Measurements from ENCODE around the gene ACAD8. TPM values are rescaled to one million over a fixed set of nuclear protein-coding genes. Genes with fewer than 3 reads are reported as not detected.

Gene ACAD8
- 22.4 TPM for total RNA-seq

DNA sequence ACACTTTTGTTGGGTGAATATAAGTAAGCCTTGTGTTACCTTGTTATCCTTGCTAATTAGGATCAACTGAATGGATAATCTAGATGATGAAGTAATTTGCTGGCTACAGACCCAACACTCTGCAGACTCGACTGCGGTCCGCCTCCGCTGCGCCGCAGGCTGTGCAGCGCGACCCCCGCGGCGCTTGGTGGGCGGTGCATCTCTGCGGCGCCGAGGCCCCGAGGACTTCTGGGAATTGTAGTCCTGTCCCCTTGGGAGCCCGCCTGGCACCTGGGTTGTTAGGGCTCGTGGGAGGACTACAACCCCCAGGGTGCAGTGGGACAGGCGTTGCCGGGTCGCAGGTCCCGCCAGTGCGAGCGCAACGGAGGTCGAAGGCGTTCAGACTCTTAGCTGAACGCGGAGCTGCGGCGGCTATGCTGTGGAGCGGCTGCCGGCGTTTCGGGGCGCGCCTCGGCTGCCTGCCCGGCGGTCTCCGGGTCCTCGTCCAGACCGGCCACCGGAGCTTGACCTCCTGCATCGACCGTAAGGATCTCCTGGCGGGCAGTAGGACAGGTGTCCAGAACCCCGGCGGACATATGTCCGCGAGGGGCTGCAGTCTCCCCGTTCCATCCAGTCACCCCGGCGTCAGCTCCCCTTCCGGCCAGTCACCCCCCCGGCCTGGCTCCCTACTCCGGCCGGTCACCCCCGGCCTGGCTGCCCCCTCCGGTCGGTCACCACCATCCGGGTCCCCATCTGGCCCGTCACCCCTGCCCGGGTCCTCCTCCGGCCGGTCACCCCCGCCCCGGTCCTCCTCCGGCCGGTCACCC lies at the start of gene ACAD8, which contains the start of gene THYN1:
TSS of gene ACAD8 (plus strand) at position 381 of the 806 bp plus-strand sequence. CDS start at position 414, 33 bp downstream.
TSS of gene THYN1 (minus strand) at position 165 of the 806 bp plus-strand sequence. CDS start 470 bp downstream, outside the sequence.
- DNase-seq, result peak; percentile 96

DNA sequence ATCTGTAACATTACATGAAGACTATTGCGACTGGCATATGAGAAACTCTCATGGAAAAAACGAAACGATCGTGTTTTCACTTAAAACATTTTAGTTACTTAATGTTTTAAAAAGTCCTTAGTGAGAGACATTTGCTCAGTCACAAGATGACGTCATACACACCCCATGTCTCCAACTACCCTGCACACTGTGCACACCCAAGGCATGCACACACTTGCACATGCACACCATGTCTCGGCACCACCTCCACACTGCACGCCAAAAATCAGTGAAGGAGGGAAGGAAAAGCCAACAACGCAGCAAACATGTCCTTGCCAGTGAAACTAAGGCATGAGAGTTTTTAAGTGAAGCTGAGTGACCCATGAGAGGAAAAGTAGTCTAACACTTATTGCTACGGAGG lies 47.6 kb upstream of the ACAD8 start:
- DNase-seq, result no peak

DNA sequence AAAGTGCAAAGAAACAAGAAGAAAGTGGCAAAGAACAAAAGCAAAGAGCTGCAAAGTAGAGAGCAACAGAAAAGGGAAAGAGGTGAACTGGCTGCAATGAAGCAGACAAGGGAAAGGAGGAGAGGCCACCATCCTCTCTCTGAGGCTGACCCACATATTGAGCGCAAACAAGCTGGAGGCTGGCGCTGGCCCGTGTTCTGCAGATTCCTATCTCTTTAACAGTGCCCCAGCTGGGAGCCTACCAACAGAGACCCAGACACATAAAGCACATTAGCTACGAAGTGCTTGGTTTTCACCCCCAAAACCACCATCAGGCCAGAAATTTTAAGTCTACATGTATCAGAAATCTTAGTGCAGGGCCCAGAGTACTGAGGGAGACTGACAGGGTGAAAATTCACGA lies 47.2 kb upstream of the ACAD8 start:
- DNase-seq, result no peak

DNA sequence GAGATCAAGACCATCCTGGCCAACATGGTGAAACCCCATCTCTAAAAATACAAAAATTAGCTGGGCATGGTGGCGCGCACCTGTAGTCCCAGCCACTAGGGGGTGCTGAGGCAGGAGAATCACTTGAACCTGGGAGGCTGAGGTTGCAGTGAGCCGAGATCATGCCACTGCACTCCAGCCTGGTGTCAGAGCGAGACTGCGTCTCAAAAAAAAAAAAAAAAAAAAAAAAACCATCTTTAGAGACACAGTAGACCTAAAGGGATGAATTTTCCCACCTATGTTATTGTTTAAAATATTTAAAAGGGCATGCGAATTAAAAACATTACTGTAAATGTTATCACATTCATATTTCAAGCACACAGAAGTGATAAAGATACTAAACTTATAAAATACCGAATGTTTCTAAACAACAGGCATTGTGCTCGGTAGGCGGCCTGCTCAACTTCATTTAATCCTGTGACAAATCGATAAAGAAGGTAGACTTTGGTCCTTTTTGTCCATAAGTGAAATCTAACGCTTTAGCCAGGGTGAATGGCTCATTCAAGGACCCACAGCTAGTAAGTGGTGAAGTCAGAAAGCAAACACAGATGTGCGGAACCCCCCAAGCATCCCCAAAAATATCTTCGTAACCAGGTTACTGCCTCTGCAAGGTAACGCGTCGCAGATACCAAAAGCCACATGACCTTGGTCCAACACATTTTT lies 45.7 kb upstream of the ACAD8 start:
- no peak for DNase-seq

- DNase-seq, result no peak
Measured at GRCh38 chr11:134215836-134216235, 37.5 kb upstream of the ACAD8 start.

DNA sequence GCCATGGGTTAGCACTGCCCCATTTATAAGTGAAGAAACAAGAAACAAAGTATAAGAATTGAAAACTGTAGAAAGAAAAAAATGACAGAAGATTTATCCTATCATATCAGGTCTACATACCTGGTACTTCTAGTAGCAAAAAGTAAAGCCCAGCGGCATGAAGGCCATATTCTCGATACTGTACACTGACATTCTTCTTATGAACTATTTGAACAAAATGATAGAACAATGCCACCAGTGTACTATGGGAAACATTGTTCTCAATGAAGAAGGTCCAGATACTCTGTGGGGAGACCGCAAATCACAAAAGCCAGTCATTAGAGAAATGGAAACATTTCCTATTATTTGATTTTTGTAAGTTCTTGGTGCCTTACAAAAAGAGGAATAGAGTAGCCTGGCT lies 36.6 kb upstream of the ACAD8 start:
- no peak for DNase-seq

- no peak for DNase-seq
Measured at GRCh38 chr11:134223121-134223520, 30.2 kb upstream of the ACAD8 start.

DNA sequence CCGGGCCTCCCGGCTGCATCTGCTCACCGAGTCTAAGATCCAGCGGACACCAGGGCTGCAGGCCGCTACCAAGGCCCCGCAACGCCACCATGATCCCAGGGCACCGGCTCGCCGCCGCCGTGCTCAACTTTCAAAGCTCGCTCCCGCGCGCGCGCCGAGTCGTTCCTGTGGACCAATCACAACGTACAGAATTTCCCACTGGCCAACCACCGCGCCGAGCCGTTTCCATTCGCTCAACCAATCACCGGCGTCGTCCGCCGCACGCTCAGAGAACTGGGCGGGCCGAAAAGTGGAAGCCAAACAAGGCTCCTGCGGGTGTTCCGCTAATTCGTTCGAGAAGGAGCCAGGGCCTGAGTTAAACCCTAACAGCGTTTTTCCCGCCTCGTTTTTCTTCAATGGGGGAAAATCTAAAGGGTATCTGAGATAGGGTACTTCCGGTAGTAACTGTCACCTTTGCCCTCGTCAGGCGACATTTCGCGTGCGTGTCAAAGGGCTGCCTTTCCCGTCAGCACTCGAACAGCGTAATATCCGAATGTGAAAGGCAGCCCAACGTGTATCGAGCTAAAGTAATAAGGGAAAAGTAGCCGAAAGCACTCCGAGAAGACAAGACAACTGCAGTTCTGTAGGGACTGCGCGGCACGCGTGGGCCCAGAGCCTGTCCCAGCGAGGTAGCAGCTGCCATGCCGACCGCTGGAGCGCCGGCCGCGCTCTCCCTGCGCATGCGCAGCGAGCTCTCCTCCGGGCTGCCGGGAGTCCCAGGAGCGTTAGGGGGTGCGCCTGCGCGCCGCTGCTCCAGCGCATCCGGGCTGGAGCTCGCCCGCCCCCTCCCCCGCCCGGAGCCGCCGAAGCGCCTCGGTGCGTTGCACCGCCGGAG lies 29.3 kb upstream of the ACAD8 start, which contains the start of the genes NCAPD3 and VPS26B:
TSS of gene NCAPD3 (minus strand) at position 132 of the 874 bp plus-strand sequence. CDS start at position 91, 41 bp downstream.
TSS of gene VPS26B (plus strand) at position 836 of the 874 bp plus-strand sequence. CDS start 452 bp downstream, outside the sequence.
- peak; percentile 97 for DNase-seq

DNA sequence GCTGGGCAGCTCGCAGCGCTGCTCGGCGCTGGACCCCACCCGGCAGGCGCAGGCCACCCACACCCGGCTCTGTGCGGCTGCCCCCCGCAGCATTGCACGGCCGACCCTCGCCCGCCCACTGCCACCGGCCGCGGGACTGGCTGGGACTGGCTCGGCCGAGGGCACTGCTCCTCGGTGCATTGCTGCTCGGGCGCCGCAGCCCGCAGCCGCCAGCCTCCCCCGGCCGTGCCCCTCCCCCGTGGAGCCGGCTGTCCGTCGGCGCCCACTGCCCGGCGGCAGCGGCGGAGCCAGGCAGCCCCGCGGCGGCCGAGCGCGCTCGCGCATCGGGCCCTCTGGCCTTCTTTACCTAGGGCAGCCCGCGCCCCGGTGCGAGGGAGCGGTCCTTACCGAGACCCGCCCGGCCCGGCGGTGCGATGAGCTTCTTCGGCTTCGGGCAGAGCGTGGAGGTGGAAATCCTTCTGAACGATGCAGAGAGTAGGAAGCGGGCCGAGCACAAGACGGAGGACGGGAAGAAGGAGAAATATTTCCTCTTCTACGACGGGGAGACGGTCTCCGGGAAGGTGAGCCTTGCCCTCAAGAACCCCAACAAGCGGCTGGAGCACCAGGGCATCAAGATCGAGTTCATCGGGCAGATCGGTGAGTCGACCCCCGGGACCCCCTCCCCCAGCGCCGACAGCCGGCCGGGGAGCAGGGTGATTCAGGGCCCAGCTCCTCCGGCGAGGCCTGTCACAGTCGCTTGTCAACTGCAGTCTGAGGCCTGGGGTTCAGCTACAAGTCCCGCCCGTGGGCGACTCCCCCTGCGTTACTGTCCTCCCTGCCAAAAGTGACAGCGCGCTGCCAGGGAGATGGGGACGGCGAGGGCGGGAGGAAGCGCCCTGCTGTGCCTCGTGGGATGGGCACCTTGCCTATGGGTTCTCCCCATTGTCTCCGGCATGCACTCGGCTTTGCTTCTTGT lies 28.4 kb upstream of the ACAD8 start:
- peak; percentile 5 for DNase-seq

GRCh38 chr11:134226806-134227325 lies 26.5 kb upstream of the ACAD8 start:
- DNase-seq, result no peak

DNA sequence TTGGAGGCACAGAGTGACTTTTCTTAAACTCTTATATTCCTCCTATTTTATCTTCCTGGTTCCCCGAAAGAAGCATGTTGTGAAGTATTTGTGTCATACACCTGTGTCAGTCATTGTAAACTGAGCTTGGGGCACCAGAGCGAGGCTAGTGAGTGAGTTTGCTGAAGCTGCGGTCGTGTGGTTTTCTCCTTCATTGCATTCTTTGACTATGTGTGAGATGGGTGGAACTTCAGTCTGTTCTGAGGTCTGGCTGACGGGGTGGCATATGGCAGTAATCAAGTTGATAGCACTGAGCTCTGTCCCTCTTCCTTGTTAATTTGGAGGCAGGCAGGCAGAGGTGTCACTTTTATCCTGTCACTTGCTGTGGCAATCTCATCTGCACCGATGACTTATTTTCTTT lies 24.7 kb upstream of the ACAD8 start:
- no peak for DNase-seq

- peak; percentile 13 for DNase-seq
Measured at GRCh38 chr11:134229126-134229790, 24.1 kb upstream of the ACAD8 start.

DNA sequence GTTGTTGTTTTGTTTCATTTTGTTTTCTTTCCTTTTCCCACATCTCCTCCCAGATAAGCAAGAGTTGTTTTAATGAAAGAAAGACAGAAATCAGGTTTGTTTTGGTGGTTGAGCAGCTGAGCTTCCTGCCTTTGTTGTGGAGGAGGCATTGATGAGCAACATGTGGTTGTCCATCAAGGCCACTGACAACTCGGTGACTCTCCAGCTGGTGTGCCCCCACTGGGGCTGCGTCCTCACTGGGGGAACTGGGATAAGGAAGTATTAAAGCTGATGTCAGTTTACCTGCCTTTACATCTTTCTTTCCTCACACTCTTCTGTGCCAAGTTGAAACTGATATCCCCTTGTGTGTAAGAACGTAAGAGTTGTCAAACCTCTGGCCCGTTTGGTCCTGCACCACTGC lies 23.0 kb upstream of the ACAD8 start:
- no peak for DNase-seq

- DNase-seq, result no peak
Measured at GRCh38 chr11:134231958-134232659, 21.3 kb upstream of the ACAD8 start.

DNA sequence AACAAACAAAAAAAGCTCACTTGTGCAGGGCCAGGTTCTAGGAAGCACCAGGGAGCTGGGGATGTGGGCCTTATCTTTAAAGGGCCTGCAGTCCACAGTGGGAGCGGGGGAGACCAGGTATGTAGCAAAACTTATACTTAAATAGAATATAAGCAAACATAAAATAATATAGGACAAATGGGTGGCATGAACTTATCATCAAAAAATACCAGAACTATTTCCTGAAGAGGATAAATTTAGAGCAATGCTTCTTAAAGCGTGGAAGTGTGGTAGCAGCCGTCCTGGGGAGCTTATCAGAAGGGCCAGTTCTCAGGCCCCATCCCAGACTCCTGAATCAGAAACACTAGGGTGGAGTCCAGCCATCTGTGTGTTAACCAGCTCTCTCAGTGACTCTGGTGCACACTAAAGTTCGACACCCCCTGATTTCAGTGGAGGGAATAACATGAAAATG lies 19.6 kb upstream of the ACAD8 start:
- no peak for DNase-seq

DNA sequence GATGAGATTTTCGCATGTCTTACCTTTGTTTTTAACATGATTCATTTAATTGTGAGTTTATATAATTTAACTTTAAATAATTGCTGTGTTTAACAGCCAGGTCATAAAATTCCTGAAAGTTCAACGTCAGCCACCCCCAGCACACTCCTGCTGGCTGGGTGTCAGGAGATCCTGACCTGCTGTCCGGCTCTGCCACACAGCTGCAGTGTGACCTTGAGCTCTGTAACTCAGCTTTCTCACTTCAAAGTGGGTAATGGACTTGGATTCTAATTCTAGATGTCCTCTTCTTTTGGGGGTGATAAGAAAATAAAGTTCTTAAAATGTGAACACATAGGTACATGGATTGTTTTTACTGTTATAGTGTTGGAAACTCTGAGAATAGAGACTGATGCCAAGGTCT lies 18.0 kb upstream of the ACAD8 start:
- DNase-seq, result no peak

DNA sequence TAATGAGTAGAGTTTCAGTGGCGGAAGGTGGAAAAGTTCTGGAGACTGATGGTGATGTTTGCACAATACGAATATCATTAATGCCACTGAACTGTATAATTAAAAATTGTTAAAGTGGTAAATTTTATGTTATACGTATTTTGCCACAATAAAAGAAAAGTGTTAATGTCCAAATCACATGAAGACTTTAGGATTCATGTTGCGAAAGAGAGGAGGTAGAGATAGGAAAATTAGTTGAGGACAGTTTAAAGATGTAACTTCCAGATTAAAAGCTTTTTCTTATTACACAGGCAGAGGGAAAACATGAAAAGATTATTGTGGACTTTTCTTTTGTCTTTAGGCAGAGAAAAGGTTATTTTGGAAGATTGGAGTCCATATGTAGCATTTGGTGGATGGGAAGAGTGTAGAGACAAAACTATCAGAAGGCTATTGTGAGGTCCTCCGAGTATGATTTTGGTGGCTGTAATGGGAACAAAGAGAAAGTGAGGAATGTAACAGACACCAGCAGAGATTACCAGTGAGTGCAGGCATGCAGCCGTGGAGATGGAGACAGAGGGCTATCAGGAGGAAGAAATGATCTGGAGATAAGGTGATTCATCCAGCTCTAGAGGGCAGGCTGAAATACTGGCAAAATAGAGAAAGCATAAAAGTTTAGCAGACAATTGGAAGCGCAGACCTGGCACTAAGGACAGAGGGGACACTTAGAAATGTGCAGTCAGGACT lies 16.4 kb upstream of the ACAD8 start:
- DNase-seq, result no peak

GRCh38 chr11:134237557-134237922 lies 15.8 kb upstream of the ACAD8 start:
- DNase-seq, result no peak

DNA sequence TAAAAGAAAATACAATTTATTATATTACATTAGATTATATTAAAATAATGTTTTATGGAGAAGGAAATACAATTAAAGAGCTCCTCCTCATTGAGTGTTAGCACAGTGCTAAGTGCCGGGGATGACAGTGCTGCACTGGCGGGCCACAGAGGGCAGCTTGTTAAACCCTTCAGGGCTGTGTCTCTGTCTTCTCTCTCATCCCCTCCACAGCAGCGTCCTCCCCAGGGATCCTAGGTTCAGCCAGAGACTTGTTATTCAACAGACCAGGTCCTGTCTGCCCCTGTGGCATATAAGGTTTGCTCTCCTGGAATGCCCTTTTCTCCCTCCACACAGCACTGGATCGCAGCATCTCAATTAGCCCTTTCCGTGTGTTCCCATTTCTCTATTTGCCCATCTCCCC lies 14.4 kb upstream of the ACAD8 start:
- DNase-seq, result no peak
